GM21367 (cell line): ENCODE measurements around the gene SORBS1.

Source experiments
- ATAC-seq: cut with Tn5 transposase; IDR thresholded peaks from one replicate; pipeline ENCODE4 v1.9.1; 2021; ENCODE audit not compliant: unreplicated experiment

SORBS1 gene

GRCh38 chr10:95279042-95279820 is 281.9 kb downstream of the SORBS1 start:
- no peak for ATAC-seq

GRCh38 chr10:95278061-95278988 is 282.8 kb downstream of the SORBS1 start:
- no peak for ATAC-seq

GRCh38 chr10:95277614-95278013 is 283.6 kb downstream of the SORBS1 start:
- no peak for ATAC-seq

- ATAC-seq = no peak
Measured at GRCh38 chr10:95277201-95277570, 284.0 kb downstream of the SORBS1 start.

GRCh38 chr10:95276367-95277200 is 284.6 kb downstream of the SORBS1 start:
- no peak for ATAC-seq

GRCh38 chr10:95275726-95276366 is 285.3 kb downstream of the SORBS1 start:
- ATAC-seq = no peak

- no peak for ATAC-seq
Measured at GRCh38 chr10:95273393-95274312, 287.5 kb downstream of the SORBS1 start.

GRCh38 chr10:95268438-95268837 is 292.7 kb downstream of the SORBS1 start:
- no peak for ATAC-seq

- no peak for ATAC-seq
Measured at GRCh38 chr10:95267251-95267650, 293.9 kb downstream of the SORBS1 start.

- peak; percentile 78 for ATAC-seq
Measured at GRCh38 chr10:95266674-95267095, 294.5 kb downstream of the SORBS1 start.

- ATAC-seq = no peak
Measured at GRCh38 chr10:95265572-95265971, 295.6 kb downstream of the SORBS1 start.

- no peak for ATAC-seq
Measured at GRCh38 chr10:95264227-95265051, 296.7 kb downstream of the SORBS1 start.

- no peak for ATAC-seq
Measured at GRCh38 chr10:95263864-95264226, 297.3 kb downstream of the SORBS1 start.

GRCh38 chr10:95262763-95263518 is 298.2 kb downstream of the SORBS1 start:
- ATAC-seq = no peak

GRCh38 chr10:95261926-95262325 is 299.2 kb downstream of the SORBS1 start:
- ATAC-seq = no peak
